Effector CD8-positive, alpha-beta T cell (primary cell): ENCODE measurements around the gene KRT75.
"Not testable (repeated sequence)": the region's sequence is repeated elsewhere in the genome, so short reads cannot be mapped to it uniquely, and the experiment has no call there.

Experiments used
- DNase-seq: peaks from one replicate; lab custom pipeline; 2025; lab: John Stamatoyannopoulos, UW
- total RNA-seq, 4 experiments: gene quantifications; one replicate each; lab custom pipeline; 2026; lab: John Stamatoyannopoulos, UW

The KRT75 gene
- 0 to 0.09 (median 0) reads per million in 4 experiments for total RNA-seq

DNA sequence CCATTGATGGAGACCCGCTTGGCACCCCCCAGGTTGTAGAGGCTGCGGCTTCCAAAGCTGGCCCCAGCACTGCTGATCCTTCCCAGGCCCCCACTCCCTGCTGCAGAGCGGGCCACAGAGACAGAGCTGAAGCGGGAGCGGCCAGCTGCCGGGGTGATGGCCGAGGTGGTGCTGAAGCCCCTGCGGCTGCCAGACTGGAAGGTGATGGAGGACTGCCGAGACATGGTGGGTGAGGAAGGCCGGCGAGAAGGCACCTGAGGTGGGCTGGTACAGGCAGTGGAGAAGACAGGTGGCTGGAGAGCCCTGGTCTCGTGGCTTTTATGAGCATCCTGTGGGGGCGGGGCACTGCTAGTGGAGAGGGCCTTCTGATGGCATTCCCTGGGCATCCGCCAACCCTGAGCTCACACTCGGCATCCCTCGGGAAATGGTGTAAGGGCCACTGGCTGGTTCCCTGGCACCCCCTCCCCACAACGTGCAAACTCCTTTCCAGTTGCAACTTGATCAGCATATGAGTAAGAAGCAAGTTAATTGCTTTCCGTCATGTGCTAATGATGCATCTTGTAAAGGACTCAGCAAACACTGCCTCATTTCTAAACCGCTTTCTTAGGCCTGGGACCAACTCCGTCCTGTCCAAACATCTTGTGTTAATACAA, at the start of gene KRT75:
Gene KRT75 (minus strand): TSS at position 291 of the 653 bp plus-strand sequence. CDS start 67 bp downstream, at position 224.
- no peak for DNase-seq

GRCh38 chr12:52480073-52480472, 45.9 kb upstream of the KRT75 start:
- no peak for DNase-seq

DNA sequence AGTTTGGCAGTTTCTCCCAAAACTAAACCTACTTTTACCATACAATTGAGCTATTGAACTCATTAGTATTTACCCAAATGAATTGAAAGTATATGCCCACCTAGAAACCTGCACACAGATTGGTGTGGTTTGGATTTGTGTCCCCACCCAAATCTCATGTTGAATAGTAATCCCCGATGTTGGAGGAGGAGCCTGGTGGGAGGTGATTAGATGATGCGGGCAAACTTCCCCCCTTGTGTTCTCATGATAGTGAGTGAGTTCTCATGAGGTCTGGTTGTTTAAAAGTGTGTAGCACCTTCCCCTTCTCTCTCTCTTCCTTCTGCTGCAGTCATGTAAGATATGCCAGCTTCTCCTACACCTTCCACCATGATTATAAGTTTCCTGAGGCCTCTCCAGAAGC, 43.5 kb upstream of the KRT75 start:
- DNase-seq, result no peak

DNA sequence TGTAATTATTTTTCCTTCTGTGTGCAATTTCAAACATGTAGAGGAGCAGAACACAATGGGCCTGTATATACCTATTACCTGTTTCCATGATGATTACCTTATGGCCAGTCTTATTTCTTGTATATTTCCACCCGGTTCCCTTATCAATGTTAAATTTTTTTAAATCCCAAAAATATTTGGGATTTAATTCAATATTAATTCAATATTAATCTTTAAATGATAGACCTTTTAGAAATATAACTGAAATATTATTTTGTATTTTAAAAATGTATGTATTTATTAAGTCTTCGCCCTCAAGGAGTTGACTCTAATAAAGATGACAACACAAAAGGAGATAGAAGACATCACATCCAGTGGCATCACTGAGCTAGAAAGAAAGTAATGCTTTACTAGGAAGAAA, 40.0 kb upstream of the KRT75 start:
- DNase-seq, result no peak

GRCh38 chr12:52473768-52474167, 39.6 kb upstream of the KRT75 start, which contains the start of gene KRT6C:
TSS of gene KRT6C (minus strand) at chr12:52473805. CDS start at chr12:52473737, 68 bp downstream.
- DNase-seq, result no peak

GRCh38 chr12:52469853-52470252, 35.7 kb upstream of the KRT75 start:
- DNase-seq, result no peak

DNA sequence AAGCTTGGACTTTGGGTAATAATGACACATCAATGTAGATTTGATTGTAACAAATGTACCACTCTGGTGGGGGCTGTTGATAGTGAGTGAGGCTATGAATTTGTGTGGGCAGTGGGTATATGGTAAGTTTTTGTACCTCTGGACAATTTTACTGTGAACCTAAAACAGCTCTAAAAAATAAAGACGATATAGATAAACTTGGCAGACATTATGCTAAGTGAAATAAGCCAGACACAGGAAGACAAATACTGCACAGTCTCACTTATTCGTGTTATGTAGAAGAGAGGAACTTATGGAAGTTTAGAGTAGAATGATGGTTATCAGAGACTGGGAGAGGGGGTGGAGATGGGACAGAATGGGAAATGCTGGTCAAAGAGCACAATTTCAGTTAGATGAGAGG, 30.7 kb upstream of the KRT75 start:
- no peak for DNase-seq

DNA sequence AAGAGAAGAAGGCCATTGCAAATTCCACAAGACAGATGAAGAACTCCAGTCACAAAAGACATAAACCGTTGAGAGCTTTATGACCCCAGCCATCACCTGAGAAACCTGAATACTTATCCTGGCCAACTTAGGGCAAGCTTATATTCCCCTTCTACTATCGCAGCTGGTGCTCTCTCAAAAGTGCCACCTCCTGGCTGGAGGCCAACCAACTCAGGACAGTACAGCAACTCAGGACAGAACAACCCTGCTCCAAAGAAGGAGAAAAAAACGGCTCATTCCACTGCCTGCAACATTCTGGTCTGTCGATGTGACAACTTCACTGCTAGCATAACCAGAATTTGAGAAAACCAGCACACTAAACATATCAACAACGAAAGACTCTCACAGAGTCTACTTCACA, 27.5 kb upstream of the KRT75 start:
- no peak for DNase-seq

- DNase-seq, result no peak
Measured at GRCh38 chr12:52458861-52459260, 24.7 kb upstream of the KRT75 start.

DNA sequence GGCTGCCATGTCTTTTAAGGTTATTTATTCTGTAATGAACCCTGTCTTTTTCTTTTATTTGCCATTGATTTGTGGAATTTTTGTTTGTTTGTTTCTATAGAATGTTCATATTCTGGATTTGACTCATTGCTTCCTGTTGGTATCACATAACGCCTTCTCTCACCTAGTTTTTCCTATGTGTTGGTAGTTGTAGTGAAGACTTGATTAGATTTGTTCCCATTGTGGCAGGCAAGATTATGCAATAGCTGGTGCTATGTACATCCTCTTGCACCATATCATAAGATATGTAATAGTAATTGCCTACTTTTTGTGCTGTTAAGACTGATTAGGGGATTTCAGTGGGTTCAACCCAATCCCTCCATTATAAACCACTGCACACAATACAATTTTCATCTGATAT, 21.6 kb upstream of the KRT75 start:
- no peak for DNase-seq

- DNase-seq, result no peak
Measured at GRCh38 chr12:52454411-52455201, 20.4 kb upstream of the KRT75 start.

DNA sequence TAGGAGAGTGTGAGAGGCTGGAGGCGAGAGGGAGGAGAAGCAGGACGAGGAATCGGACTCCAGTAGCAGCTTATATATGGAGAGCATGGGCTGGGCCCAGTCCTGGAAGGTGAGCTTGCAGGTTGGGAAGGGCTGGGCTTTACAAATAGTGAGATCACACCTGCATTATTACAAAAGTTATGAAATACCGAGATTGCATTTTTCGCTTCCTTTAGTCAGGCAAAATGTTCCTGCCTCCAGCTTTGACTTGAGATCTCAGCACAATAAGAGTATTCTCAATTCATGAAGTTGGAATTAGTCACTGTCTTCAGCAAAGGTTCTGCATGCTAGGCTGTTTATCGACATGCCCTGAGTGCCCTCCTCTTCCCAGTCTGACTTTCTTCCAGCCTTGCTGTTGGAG, 17.9 kb upstream of the KRT75 start, which contains the start of gene KRT6B:
Gene KRT6B (minus strand): TSS at position 46 of the 400 bp plus-strand sequence. CDS start 68 bp downstream, outside the sequence.
- no peak for DNase-seq

DNA sequence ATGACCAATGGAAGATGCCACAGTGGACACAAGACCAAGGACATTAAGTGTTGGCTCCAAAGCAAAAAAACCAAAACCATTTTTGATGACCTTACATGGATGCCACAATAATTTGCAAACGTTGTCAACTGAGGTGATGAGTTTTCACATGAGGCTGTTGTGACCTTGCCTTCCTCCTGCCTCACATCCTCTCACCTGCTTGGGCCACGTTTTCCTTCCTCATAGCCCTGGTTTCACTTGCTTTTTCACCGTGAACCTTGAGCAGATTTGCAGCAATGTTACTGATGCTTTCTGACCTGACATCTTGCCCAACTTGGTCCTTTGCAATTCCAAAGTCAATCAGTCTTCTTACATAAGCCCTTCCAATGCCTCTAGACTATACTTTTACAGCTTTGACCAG, 14.1 kb upstream of the KRT75 start:
- DNase-seq, result no peak

- not testable (repeated sequence) for DNase-seq
Measured at GRCh38 chr12:52447196-52447595, 13.0 kb upstream of the KRT75 start.

GRCh38 chr12:52446367-52447045, 12.3 kb upstream of the KRT75 start:
- DNase-seq, result no peak

GRCh38 chr12:52445876-52446275, 11.7 kb upstream of the KRT75 start:
- no peak for DNase-seq

- no peak for DNase-seq
Measured at GRCh38 chr12:52444647-52445595, 10.8 kb upstream of the KRT75 start.

DNA sequence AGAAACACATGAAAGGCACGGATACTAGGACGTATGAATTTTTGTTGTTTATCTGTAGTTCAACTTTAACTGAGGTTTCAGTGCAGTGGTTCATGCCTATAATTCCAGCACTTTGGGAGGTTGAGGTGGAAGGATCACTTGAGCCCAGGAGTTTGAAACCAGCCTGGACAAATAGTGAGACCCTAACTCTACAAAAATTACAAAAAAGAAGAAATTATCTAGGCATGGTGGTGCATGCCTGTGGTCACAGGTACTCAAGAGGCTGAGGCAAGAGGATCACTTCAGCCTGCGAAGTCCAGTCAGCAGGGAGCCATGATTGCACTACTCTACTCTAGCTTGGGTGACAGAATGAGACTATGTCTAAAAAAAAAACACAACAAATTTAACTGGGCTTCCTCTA, 9.8 kb upstream of the KRT75 start:
- DNase-seq, result no peak

DNA sequence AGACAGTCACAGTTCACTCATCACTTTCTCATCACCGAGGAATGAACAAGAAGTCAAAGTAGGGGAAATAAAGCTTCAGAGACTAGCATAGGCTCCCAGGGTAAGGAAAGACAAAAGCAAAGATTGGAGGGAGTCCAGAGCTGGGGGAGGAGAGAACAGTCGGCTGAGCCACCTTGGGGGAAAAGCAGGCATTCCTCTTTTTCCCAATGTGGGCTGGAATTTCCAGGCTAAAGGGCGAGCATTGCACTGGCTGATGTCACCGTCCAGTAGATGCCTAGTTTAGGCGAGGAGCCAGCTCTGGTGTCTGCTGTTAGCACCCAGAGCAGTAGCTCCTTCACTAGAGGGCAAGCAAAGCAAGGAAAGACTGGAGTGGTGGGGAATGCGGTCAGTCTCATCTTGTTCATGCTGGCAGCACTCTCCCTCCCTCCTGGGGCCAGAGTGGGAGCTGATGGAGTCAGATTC, 8.5 kb upstream of the KRT75 start:
- DNase-seq, result no peak

- DNase-seq, result no peak
Measured at GRCh38 chr12:52441320-52441911, 7.2 kb upstream of the KRT75 start.

DNA sequence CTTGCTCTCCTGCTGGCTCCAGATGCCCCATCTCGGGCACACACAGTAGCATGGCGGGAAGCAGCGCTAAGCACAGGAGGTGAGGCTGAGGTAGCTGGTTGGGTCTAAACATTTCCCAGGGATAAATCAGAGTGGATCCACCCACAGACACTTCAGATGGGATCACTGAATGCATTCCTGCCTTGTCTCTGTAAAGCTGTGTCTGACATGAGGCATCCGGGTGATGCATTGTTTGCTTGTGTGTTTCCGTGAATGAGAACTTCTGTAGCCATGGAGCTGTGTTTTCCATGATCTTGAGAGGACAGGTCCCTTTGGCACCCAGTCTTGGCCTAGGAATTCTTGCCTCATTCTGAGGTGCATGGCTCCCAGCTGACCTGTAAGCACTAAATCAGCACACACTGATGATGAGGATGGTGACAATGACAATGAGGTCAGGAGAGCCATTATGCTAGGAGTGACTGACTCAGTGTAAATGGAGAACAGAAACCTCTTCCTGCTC, 6.7 kb upstream of the KRT75 start:
- no peak for DNase-seq
